ENCODE results near the gene NOX3. TPM values are rescaled to one million over a fixed set of nuclear protein-coding genes. Genes with fewer than 3 reads are reported as not detected.

The NOX3 gene
- total RNA-seq, 6 experiments from 2014 or later = not detected

GRCh38 chr6:155406801-155407200, 48.8 kb downstream of the NOX3 start:
- Mint-ChIP-seq H3K4me3 (no peak overlapping the region), H3K9me3 (no peaks in the 10 kb centered on the region), H3K27me3 (ENCODE audit: insufficient read depth) (peaks cover 1% of the 10 kb centered on the region), H3K27ac (no peak overlapping the region), H3K4me1 (ENCODE audit: low read depth) (0 out of 2 replicates have a peak, but pooled peaks cover 4% of the 10 kb centered on the region), H3K36me3 (ENCODE audit: low read depth) (no peaks in the 10 kb centered on the region)
- TF ChIP-seq CTCF (IDR thresholded peaks at IDR 0.05) = peak; percentile 38; the same call in 1 of the 2 replicates
- no peak for DNase-seq

GRCh38 chr6:155404937-155405336, 50.7 kb downstream of the NOX3 start:
- DNase-seq = no peak
- Mint-ChIP-seq H3K9me3 (no peaks in the 10 kb centered on the region), H3K36me3 (ENCODE audit: low read depth) (no peaks in the 10 kb centered on the region), H3K4me3 (no peak overlapping the region), H3K27me3 (ENCODE audit: insufficient read depth) (peaks cover 1% of the 10 kb centered on the region), H3K4me1 (ENCODE audit: low read depth) (peaks cover 16% of the 10 kb centered on the region), H3K27ac (no peak overlapping the region)
- TF ChIP-seq CTCF (IDR thresholded peaks at IDR 0.05) = no peak

- no peak for DNase-seq
Observed at GRCh38 chr6:155402656-155403304, 52.9 kb downstream of the NOX3 start.

GRCh38 chr6:155400654-155400965, 55.0 kb downstream of the NOX3 start:
- no peaks in the 10 kb centered on the region; the same call in 1 of the 2 replicates for H3K27me3 Mint-ChIP-seq (ENCODE audit: insufficient read depth)
- no peak for DNase-seq
- H3K36me3 Mint-ChIP-seq (ENCODE audit: low read depth) = no peaks in the 10 kb centered on the region
- H3K4me3 Mint-ChIP-seq = peak overlapping the region; percentile 4
- TF ChIP-seq CTCF (IDR thresholded peaks at IDR 0.05) = no peak
- peaks cover 25% of the 10 kb centered on the region for H3K4me1 Mint-ChIP-seq (ENCODE audit: low read depth)
- no peaks in the 10 kb centered on the region for H3K9me3 Mint-ChIP-seq
- H3K27ac Mint-ChIP-seq = no peak overlapping the region

More at GRCh38 chr6:155402656-155403304, 52.9 kb downstream of the NOX3 start:
- Mint-ChIP-seq H3K36me3 (ENCODE audit: low read depth) (no peaks in the 10 kb centered on the region), H3K4me3 (no peak overlapping the region), H3K9me3 (no peaks in the 10 kb centered on the region), H3K27me3 (ENCODE audit: insufficient read depth) (peaks cover 1% of the 10 kb centered on the region; the same call in 1 of the 2 replicates), H3K4me1 (ENCODE audit: low read depth) (peaks cover 25% of the 10 kb centered on the region), H3K27ac (no peak overlapping the region)
- no peak for TF ChIP-seq CTCF (IDR thresholded peaks at IDR 0.05)

- no peak overlapping the region for H3K27ac Mint-ChIP-seq
- peaks cover 25% of the 10 kb centered on the region for H3K4me1 Mint-ChIP-seq (ENCODE audit: low read depth)
- H3K36me3 Mint-ChIP-seq (ENCODE audit: low read depth) = no peaks in the 10 kb centered on the region
- peak overlapping the region; percentile 4 for H3K4me3 Mint-ChIP-seq
- no peaks in the 10 kb centered on the region; the same call in 1 of the 2 replicates for H3K27me3 Mint-ChIP-seq (ENCODE audit: insufficient read depth)
- TF ChIP-seq CTCF (IDR thresholded peaks at IDR 0.05) = no peak
- DNase-seq = no peak
- no peaks in the 10 kb centered on the region for H3K9me3 Mint-ChIP-seq
Observed at GRCh38 chr6:155399745-155400653, 55.6 kb downstream of the NOX3 start.

All from HFFc6 (cell line).